H1 (cell line): ENCODE data around the gene TPPP3. TPM values are rescaled to one million over a fixed set of nuclear protein-coding genes. Genes with fewer than 3 reads are reported as not detected.

Source experiments
- CEBPB ChIP-seq: IDR thresholded peaks from 2 replicates; pipeline ENCODE4 v1.6.1; 2012; ENCODE audit warnings: low read depth, low read length
- PHF8 ChIP-seq: fragments of 200-600 bp; sonication (generic); conservative IDR thresholded peaks from 2 replicates; pipeline ENCODE4 v1.7.1; 2012; ENCODE audit warnings: low read depth, mild to moderate bottlenecking, inconsistent platforms, low read length, moderate library complexity
- polyA plus RNA-seq, 7 experiments: library from polyadenylated mRNA; depleted of rRNA in 3 of 7; stranded (reverse) in 5 of 7; unstranded in 2 of 7; fragments of >200 nt in 5 of 7; fragments of 200-250 nt in 2 of 7; gene quantifications; 1 replicate in 5 of 7; 2 replicates in 1 of 7; 4 replicates in 1 of 7; pipeline versions ENCODE4 v1.2.1 to v1.2.3, GENCODE V29; 2011 to 2013; ENCODE audit warnings: missing spikeins in 2 of 7, mixed read lengths in 2 of 7
- total RNA-seq: library from RNA; stranded (reverse); fragmentation: NEBNext Ultra II Directional; extraction: Animal tissue kit (Norgen Biotek cat#: 25700); gene quantifications from 2 replicates; pipeline ENCODE4 v1.2.1, GENCODE V29; 2021

The TPPP3 gene
- total and polyA plus RNA-seq, 2 of the 8 experiments (the other 6 are each of a cell fraction or from before 2014, with no cell fraction given): 0.77 to 1.0 TPM

- no peak for TF ChIP-seq PHF8
- no peak for TF ChIP-seq CEBPB
Measured at GRCh38 chr16:67411339-67411738, 18.0 kb upstream of the TPPP3 start (continued).
